Transverse colon (tissue), 4 donors: Measurements from ENCODE around the gene ERC2. TPM values are rescaled to one million over a fixed set of nuclear protein-coding genes. Genes with fewer than 3 reads are reported as not detected.

ENCODE experiments used
- DNase-seq: peaks from one replicate; pipeline ENCODE4 v3.0.0-alpha.2; 2019
- H3K27ac ChIP-seq, 4 donors: fragments of 200-600 bp; sonication (generic); 2 replicates each; pipeline ENCODE4 v1.5.1; 2016 to 2018; ENCODE audit warnings: inconsistent platforms in 4 of 4
- H3K27me3 ChIP-seq: fragments of 200-600 bp; sonication (generic); 2 replicates; pipeline ENCODE4 v1.5.1; 2017; ENCODE audit warnings: inconsistent platforms
- H3K36me3 ChIP-seq, 4 donors: fragments of 200-600 bp; sonication (generic); 2 replicates each; pipeline ENCODE4 v1.5.1; 2017 to 2019; ENCODE audit warnings: inconsistent platforms in 4 of 4
- H3K4me1 ChIP-seq, 4 donors: fragments of 200-600 bp; sonication (generic); 2 replicates each; pipeline ENCODE4 v1.5.1; 2017 to 2020; ENCODE audit warnings: inconsistent platforms in 4 of 4
- H3K4me3 ChIP-seq, 4 donors: fragments of 200-600 bp; sonication (generic); 1 replicate in 1 of 4; 2 replicates in 3 of 4; pipeline versions ENCODE4 v1.5.1 to v1.6.1; 2017 to 2019; ENCODE audit warnings: inconsistent platforms in 4 of 4
- H3K9me3 ChIP-seq, 2 donors: fragments of 200-600 bp; sonication (generic); 2 replicates each; pipeline ENCODE4 v1.5.1; 2017 to 2019; ENCODE audit warnings: inconsistent platforms in 2 of 2
- CTCF ChIP-seq, 5 experiments: fragments of 200-600 bp in 3 of 5; fragments of 450-650 bp in 2 of 5; sonication (generic) in 3 of 5; IDR thresholded peaks; 1 replicate in 2 of 5; 2 replicates in 3 of 5; pipeline ENCODE4 v1.5.1; 2016 to 2017; ENCODE audit warnings: antibody characterized with exemption in 5 of 5, inconsistent platforms in 3 of 5, mild to moderate bottlenecking in 2 of 5, moderate library complexity in 1 of 5
- EP300 ChIP-seq: sonication (generic); formaldehyde crosslinking; IDR thresholded peaks from one replicate; pipeline ENCODE4 v1.6.1; 2017; ENCODE audit warnings: antibody characterized with exemption, low read depth
- POLR2A ChIP-seq: fragments of 450-650 bp; IDR thresholded peaks from one replicate; pipeline ENCODE4 v1.6.1; 2016; ENCODE audit warnings: antibody characterized with exemption, mild to moderate bottlenecking, moderate library complexity
- POLR2AphosphoS5 ChIP-seq, 3 donors: sonication (generic); formaldehyde crosslinking; IDR thresholded peaks; one replicate each; pipeline ENCODE4 v1.6.1; 2016; ENCODE audit warnings: antibody characterized with exemption in 3 of 3
- WGBS, 2 donors: methylation state at CpG; one replicate each; pipeline ENCODE4 v1.1.5; 2018; ENCODE audit warnings: low coverage in 1 of 2; 5-methylcytosine and 5-hydroxymethylcytosine counted together
- in situ Hi-C, 4 donors: fragments of 200-750 bp; cut with MboI; loops; one replicate each; pipeline versions ENCODE4 v1.15.0 to v1.15.1; 2017; ENCODE audit warnings: low sequenced_read_pairs in 3 of 4, low pct_ligation_motif_present in 1 of 4, low pct_unique_long_range_greater_than_20kb in 1 of 4
- intact Hi-C: fragments of 100-400 bp; cut with DNase I; formaldehyde crosslinking; loops from one replicate; pipeline ENCODE4 v1.15.1; 2023; ENCODE audit warnings: low total_unique reads
- total RNA-seq, 4 donors: library from RNA; depleted of rRNA; stranded (reverse); fragments of >200 nt; gene quantifications; one replicate each; pipeline ENCODE4 v1.1.0, GENCODE V29; 2016

Gene ERC2
- total RNA-seq, 4 donors from 2014 or later: 0.41 to 1.3 TPM; not detected in 2

DNA sequence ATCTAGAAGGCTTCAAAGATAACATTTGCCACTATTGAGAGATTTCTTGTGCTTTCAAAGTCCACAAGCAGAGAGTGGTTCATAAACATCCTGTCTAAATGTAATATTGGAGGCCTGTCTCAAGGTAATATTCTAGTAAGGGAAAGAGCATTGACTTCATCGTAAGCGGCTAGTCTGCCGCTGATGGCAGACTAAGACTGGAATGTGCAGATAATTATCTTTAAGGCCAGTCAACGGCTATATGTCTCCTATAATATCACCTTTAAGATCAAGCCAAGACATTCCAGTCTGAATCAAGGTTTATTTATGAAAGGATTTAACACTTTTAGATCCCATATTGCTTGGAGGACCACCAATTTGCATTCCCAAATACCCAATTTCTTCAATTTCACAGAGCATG, 557.0 kb downstream of the ERC2 start:
- WGBS, 2 donors: 77 to 84% methylated on average over 4 of the region's 4 CpGs
- in situ Hi-C loops: no loop called here

GRCh38 chr3:55910543-55910942, 557.7 kb downstream of the ERC2 start:
- no peak for TF ChIP-seq EP300
- TF ChIP-seq POLR2AphosphoS5 (IDR thresholded peaks at IDR 0.05): no peak
- no peak for TF ChIP-seq POLR2A
- TF ChIP-seq CTCF (IDR thresholded peaks at IDR 0.05): no peak
- no peaks in the 10 kb centered on the region for H3K27me3 ChIP-seq
- intact Hi-C loops (no loop called here), in situ Hi-C loops (no loop called here)
- H3K4me3 ChIP-seq: no peak overlapping the region
- 70 to 76% methylated on average over 1 of the region's 1 CpG for WGBS, 2 donors
- H3K9me3 ChIP-seq: no peaks in the 10 kb centered on the region
- no peak overlapping the region for H3K27ac ChIP-seq
- no peak for DNase-seq
- H3K36me3 ChIP-seq: no peaks in the 10 kb centered on the region
- H3K4me1 ChIP-seq: no peaks in the 10 kb centered on the region

More for the DNA sequence above, 557.0 kb downstream of the ERC2 start:
- intact Hi-C loops: no loop called here
- H3K36me3 ChIP-seq: no peaks in the 10 kb centered on the region
- DNase-seq: no peak
- TF ChIP-seq CTCF (IDR thresholded peaks at IDR 0.05) (no peak), EP300 (no peak), POLR2AphosphoS5 (IDR thresholded peaks at IDR 0.05) (no peak), POLR2A (no peak)
- no peak overlapping the region for H3K27ac ChIP-seq
- H3K27me3 ChIP-seq: no peaks in the 10 kb centered on the region
- no peaks in the 10 kb centered on the region for H3K4me1 ChIP-seq
- H3K4me3 ChIP-seq: no peak overlapping the region
- no peaks in the 10 kb centered on the region for H3K9me3 ChIP-seq

DNA sequence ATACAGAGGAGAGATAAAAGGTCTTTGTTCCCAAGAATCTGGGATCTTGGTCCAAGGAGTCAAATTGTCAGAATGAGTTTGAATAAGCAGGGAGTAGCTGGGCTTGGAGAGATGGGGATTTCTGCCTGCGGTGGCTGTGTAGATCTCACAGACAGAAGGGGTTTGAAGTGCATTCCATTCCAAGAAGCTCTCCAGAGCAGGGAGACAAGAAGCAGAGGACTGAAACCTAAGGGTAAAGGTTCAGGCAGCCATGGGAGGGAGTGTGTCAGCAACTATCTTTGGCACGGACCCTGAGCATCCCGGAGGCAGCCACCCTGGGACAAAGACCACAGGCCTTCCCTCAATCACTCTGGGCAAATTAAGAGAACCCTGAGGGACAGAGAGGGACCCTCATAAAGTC, 558.9 kb downstream of the ERC2 start:
- 67 to 79% methylated on average over 1 to 3 of the region's 3 CpGs for WGBS, 2 donors
- TF ChIP-seq CTCF (IDR thresholded peaks at IDR 0.05) (no peak), POLR2A (no peak), EP300 (no peak), POLR2AphosphoS5 (IDR thresholded peaks at IDR 0.05) (no peak)
- H3K27ac ChIP-seq: no peak overlapping the region
- no peaks in the 10 kb centered on the region for H3K27me3 ChIP-seq
- intact Hi-C loops: no loop called here
- no peak for DNase-seq
- no peaks in the 10 kb centered on the region for H3K9me3 ChIP-seq
- H3K4me1 ChIP-seq: no peaks in the 10 kb centered on the region
- in situ Hi-C loops: no loop called here
- no peak overlapping the region for H3K4me3 ChIP-seq
- no peaks in the 10 kb centered on the region for H3K36me3 ChIP-seq

DNA sequence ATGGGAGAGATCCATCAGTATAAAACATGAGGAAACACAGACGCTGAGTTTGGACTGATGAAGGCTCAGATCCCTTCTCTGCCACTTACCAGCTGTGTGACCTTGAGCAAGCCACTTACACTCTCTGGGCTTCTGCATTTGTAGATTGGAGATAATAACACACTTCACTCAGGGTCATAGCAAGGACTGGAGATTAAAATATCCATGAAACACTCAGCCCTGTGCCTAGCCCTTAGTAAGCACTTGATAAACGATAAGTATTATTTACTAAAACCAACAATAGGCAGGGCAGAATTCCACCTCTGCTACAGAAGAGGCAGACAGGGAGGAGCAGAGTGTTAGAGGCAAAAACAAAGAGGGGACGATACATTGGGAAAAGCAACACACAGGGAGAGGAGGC, 560.7 kb downstream of the ERC2 start:
- TF ChIP-seq POLR2AphosphoS5 (IDR thresholded peaks at IDR 0.05) (no peak), CTCF (IDR thresholded peaks at IDR 0.05) (no peak), POLR2A (no peak), EP300 (no peak)
- 82 to 84% methylated on average over 3 of the region's 3 CpGs for WGBS, 2 donors
- intact Hi-C loops: no loop called here
- H3K27me3 ChIP-seq: no peaks in the 10 kb centered on the region
- no peak overlapping the region for H3K4me3 ChIP-seq
- DNase-seq: no peak
- no peaks in the 10 kb centered on the region for H3K9me3 ChIP-seq
- in situ Hi-C loops: no loop called here
- no peaks in the 10 kb centered on the region for H3K36me3 ChIP-seq
- H3K4me1 ChIP-seq: no peaks in the 10 kb centered on the region
- no peak overlapping the region for H3K27ac ChIP-seq
